Measurements from ENCODE around the gene TGFB1I1.

The TGFB1I1 gene

GRCh38 chr16:31499928-31500327 is 28.0 kb downstream of the TGFB1I1 start:
- H4K20me1 ChIP-seq (ENCODE audit: insufficient read depth, low read length), result no peaks in the 10 kb centered on the region
- no peaks in the 10 kb centered on the region for H3K9me3 ChIP-seq (ENCODE audit: low read length)
- no peaks in the 10 kb centered on the region for H3F3A ChIP-seq (ENCODE audit: insufficient read depth, low read length)
- H2AFZ ChIP-seq (ENCODE audit: low read length), result no peak overlapping the region
- H3K27ac ChIP-seq (ENCODE audit: low read depth, low read length, poor library complexity, severe bottlenecking), result no peak overlapping the region
- H3K4me3 ChIP-seq (ENCODE audit: low read depth, low read length, poor library complexity, severe bottlenecking), result no peak overlapping the region
- H3K4me2 ChIP-seq (ENCODE audit: low read length), result no peak overlapping the region
- no peak for TF ChIP-seq EZH2 (IDR thresholded peaks at IDR 0.05; ENCODE audit: borderline replicate concordance, low read length)
- TF ChIP-seq CTCF (IDR thresholded peaks at IDR 0.05; ENCODE audit: low read length), result no peak
- no peaks in the 10 kb centered on the region for H3K9me2 ChIP-seq (ENCODE audit: low read depth, low read length)
- no peaks in the 10 kb centered on the region for H3K79me2 ChIP-seq (ENCODE audit: insufficient read depth, low read length)
- no peaks in the 10 kb centered on the region for H3K4me1 ChIP-seq (ENCODE audit: insufficient read depth, low read length, severe bottlenecking)
- no peak overlapping the region for H3K9ac ChIP-seq (ENCODE audit: low read length)
- H3K27me3 ChIP-seq (ENCODE audit: insufficient read depth, low read length), result no peaks in the 10 kb centered on the region
- H3K36me3 ChIP-seq (ENCODE audit: insufficient read depth, low read length), result no peaks in the 10 kb centered on the region

GRCh38 chr16:31501226-31501965 is 29.4 kb downstream of the TGFB1I1 start:
- H3K9me2 ChIP-seq (ENCODE audit: low read depth, low read length), result no peaks in the 10 kb centered on the region
- H3K4me1 ChIP-seq (ENCODE audit: insufficient read depth, low read length, severe bottlenecking), result no peaks in the 10 kb centered on the region
- H4K20me1 ChIP-seq (ENCODE audit: insufficient read depth, low read length), result no peaks in the 10 kb centered on the region
- H3K27me3 ChIP-seq (ENCODE audit: insufficient read depth, low read length), result no peaks in the 10 kb centered on the region
- no peaks in the 10 kb centered on the region for H3K36me3 ChIP-seq (ENCODE audit: insufficient read depth, low read length)
- TF ChIP-seq EZH2 (IDR thresholded peaks at IDR 0.05; ENCODE audit: borderline replicate concordance, low read length), result no peak
- TF ChIP-seq CTCF (IDR thresholded peaks at IDR 0.05; ENCODE audit: low read length), result no peak
- H3K9me3 ChIP-seq (ENCODE audit: low read length), result no peaks in the 10 kb centered on the region
- no peak overlapping the region for H3K4me2 ChIP-seq (ENCODE audit: low read length)
- H3F3A ChIP-seq (ENCODE audit: insufficient read depth, low read length), result no peaks in the 10 kb centered on the region
- no peak overlapping the region for H2AFZ ChIP-seq (ENCODE audit: low read length)
- H3K79me2 ChIP-seq (ENCODE audit: insufficient read depth, low read length), result no peaks in the 10 kb centered on the region
- H3K9ac ChIP-seq (ENCODE audit: low read length), result no peak overlapping the region
- no peak overlapping the region for H3K27ac ChIP-seq (ENCODE audit: low read depth, low read length, poor library complexity, severe bottlenecking)
- no peak overlapping the region for H3K4me3 ChIP-seq (ENCODE audit: low read depth, low read length, poor library complexity, severe bottlenecking)

- no peak overlapping the region for H3K27ac ChIP-seq (ENCODE audit: low read depth, low read length, poor library complexity, severe bottlenecking)
- H3K4me1 ChIP-seq (ENCODE audit: insufficient read depth, low read length, severe bottlenecking), result peaks cover 3% of the 10 kb centered on the region
- no peaks in the 10 kb centered on the region for H3K27me3 ChIP-seq (ENCODE audit: insufficient read depth, low read length)
- TF ChIP-seq EZH2 (IDR thresholded peaks at IDR 0.05; ENCODE audit: borderline replicate concordance, low read length) (no peak), CTCF (IDR thresholded peaks at IDR 0.05; ENCODE audit: low read length) (no peak)
- no peaks in the 10 kb centered on the region for H3F3A ChIP-seq (ENCODE audit: insufficient read depth, low read length)
- H4K20me1 ChIP-seq (ENCODE audit: insufficient read depth, low read length), result no peaks in the 10 kb centered on the region
- no peaks in the 10 kb centered on the region for H3K9me3 ChIP-seq (ENCODE audit: low read length)
- no peak overlapping the region for H3K9ac ChIP-seq (ENCODE audit: low read length)
- no peak overlapping the region for H3K4me3 ChIP-seq (ENCODE audit: low read depth, low read length, poor library complexity, severe bottlenecking)
- H3K4me2 ChIP-seq (ENCODE audit: low read length), result no peak overlapping the region
- no peaks in the 10 kb centered on the region for H3K79me2 ChIP-seq (ENCODE audit: insufficient read depth, low read length)
- H3K9me2 ChIP-seq (ENCODE audit: low read depth, low read length), result no peaks in the 10 kb centered on the region
- H3K36me3 ChIP-seq (ENCODE audit: insufficient read depth, low read length), result no peaks in the 10 kb centered on the region
- H2AFZ ChIP-seq (ENCODE audit: low read length), result no peak overlapping the region
Observed at GRCh38 chr16:31501966-31502348, 30.0 kb downstream of the TGFB1I1 start.

Measured in OCI-LY1 (cell line).